Neural progenitor cell (in vitro differentiated cells): ENCODE measurements around the gene TMPRSS9.

Experiments
- EZH2phosphoT487 ChIP-seq: fragments of 200-600 bp; sonication (generic); IDR thresholded peaks from 2 replicates; pipeline ENCODE4 v1.6.1; 2017; ENCODE audit warnings: antibody characterized with exemption
- TF ChIP-seq, protein P1 (sequence below): fragments of 200-600 bp; sonication (generic); IDR thresholded peaks from 2 replicates; pipeline ENCODE4 v1.5.1; 2017; ENCODE audit warnings: antibody characterized with exemption, mild to moderate bottlenecking

- TF ChIP-seq, protein P1, sequence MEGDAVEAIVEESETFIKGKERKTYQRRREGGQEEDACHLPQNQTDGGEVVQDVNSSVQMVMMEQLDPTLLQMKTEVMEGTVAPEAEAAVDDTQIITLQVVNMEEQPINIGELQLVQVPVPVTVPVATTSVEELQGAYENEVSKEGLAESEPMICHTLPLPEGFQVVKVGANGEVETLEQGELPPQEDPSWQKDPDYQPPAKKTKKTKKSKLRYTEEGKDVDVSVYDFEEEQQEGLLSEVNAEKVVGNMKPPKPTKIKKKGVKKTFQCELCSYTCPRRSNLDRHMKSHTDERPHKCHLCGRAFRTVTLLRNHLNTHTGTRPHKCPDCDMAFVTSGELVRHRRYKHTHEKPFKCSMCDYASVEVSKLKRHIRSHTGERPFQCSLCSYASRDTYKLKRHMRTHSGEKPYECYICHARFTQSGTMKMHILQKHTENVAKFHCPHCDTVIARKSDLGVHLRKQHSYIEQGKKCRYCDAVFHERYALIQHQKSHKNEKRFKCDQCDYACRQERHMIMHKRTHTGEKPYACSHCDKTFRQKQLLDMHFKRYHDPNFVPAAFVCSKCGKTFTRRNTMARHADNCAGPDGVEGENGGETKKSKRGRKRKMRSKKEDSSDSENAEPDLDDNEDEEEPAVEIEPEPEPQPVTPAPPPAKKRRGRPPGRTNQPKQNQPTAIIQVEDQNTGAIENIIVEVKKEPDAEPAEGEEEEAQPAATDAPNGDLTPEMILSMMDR, result no peak
- no peak for TF ChIP-seq EZH2phosphoT487
Measured at GRCh38 chr19:2335848-2336247, 24.2 kb upstream of the TMPRSS9 start.
